GM23338 (cell line): ENCODE data around the gene CCN2.

Source experiments
- CREB1 ChIP-seq: fragments of 250-450 bp; sonication (Bioruptor Pico); IDR thresholded peaks from 2 replicates; pipeline ENCODE4 v1.5.0; 2020; ENCODE audit warnings: low read depth, mild to moderate bottlenecking, moderate library complexity
- CTCF ChIP-seq, 2 experiments: fragments of 200-600 bp in 1 of 2; sonication (generic) in 1 of 2; conservative IDR thresholded peaks; 2 replicates each; pipeline versions ENCODE4 v1.5.1 to v1.6.1; 2016 to 2017; ENCODE audit warnings: antibody characterized with exemption in 2 of 2, low read depth in 2 of 2, mild to moderate bottlenecking in 2 of 2, moderate library complexity in 1 of 2
- EZH2 ChIP-seq: fragments of 200-600 bp; sonication (generic); IDR thresholded peaks from one replicate; pipeline ENCODE4 v1.8.0; 2017; ENCODE audit warnings: antibody characterized with exemption, mild to moderate bottlenecking, low read depth; ENCODE audit not compliant: unreplicated experiment
- EZH2phosphoT487 ChIP-seq: fragments of 200-600 bp; sonication (generic); IDR thresholded peaks from one replicate; pipeline ENCODE4 v1.8.1; 2018; ENCODE audit warnings: antibody characterized with exemption; ENCODE audit not compliant: unreplicated experiment
- JUNB ChIP-seq: IDR thresholded peaks from one replicate; pipeline ENCODE4 v1.6.1; 2016; ENCODE audit warnings: antibody characterized with exemption; ENCODE audit not compliant: unreplicated experiment
- POLR2AphosphoS5 ChIP-seq: IDR thresholded peaks from 2 replicates; pipeline ENCODE4 v1.6.1; 2016; ENCODE audit warnings: antibody characterized with exemption, low read depth
- STAT1 ChIP-seq: IDR thresholded peaks from one replicate; pipeline ENCODE4 v1.6.1; 2016; ENCODE audit warnings: antibody characterized with exemption; ENCODE audit not compliant: unreplicated experiment

DNA sequence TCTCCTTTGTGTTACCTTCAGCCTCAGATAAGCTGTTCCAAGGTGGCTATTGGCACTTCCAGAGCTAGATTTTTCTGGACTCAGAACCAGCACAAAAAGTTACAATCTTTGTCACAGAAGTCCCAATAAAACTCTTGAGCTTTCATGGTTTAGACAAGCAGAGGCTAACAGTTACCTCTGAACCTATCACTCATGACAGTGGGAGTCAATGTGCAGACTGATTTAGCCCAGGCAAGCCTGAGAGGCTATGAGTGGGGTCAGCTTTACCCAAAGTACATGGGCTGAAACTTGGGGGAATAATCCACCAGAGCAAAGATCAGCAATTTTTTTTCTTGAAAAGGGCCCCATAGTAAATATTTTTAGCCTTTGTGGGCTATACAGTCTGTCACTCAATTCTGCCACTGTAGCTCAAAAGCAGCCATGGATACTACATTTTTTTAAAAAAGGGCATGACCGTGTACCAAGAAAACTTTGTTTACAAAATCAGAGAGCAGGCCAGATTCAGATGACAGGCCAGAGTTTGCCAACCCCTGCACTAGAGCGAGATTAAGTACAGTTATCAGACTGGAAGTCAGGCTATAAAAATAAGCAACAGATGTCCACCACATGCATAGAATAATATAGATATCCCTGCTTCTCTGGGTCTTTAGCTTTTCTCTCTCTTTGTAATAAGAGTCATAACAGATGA, 20.0 kb downstream of the CCN2 start:
- TF ChIP-seq CTCF (conservative IDR thresholded peaks at IDR 0.05; ENCODE audit: low read depth in 2 of 2) (no peak), CREB1 (CRISPR knock-in tag) (no peak), EZH2phosphoT487 (no peak), EZH2 (no peak), STAT1 (no peak), JUNB (no peak), POLR2AphosphoS5 (no peak)
